ENCODE measurements around the gene RIOK2.

GRCh38 chr5:97149709-97150108 lies 33.3 kb downstream of the RIOK2 start:
- TF ChIP-seq EZH2 (IDR thresholded peaks at IDR 0.05; ENCODE audit: borderline replicate concordance, low read length) (no peak), CTCF (IDR thresholded peaks at IDR 0.05; ENCODE audit: low read length) (no peak)

Data from OCI-LY1 (cell line).